HG03354 (cell line): ENCODE data around the gene SLC7A6OS.
"Not testable (repeated sequence)": the region's sequence is repeated elsewhere in the genome, so short reads cannot be mapped to it uniquely, and the experiment has no call there.

ENCODE experiments used
- ATAC-seq: cut with Tn5 transposase; IDR thresholded peaks from one replicate; pipeline ENCODE4 v1.9.1; 2021; ENCODE audit warnings: mild to moderate bottlenecking; ENCODE audit not compliant: unreplicated experiment, poor library complexity, severe bottlenecking

The SLC7A6OS gene

GRCh38 chr16:68300734-68301459 lies 9.8 kb downstream of the SLC7A6OS start:
- ATAC-seq: no peak

- no peak for ATAC-seq
These were observed 10.9 kb downstream of the SLC7A6OS start for GRCh38 chr16:68299571-68300453.

- no peak for ATAC-seq
These were observed 11.7 kb downstream of the SLC7A6OS start for GRCh38 chr16:68298907-68299561.

GRCh38 chr16:68298312-68298711 lies 12.4 kb downstream of the SLC7A6OS start:
- ATAC-seq: no peak

GRCh38 chr16:68297908-68298307 lies 12.8 kb downstream of the SLC7A6OS start:
- ATAC-seq: no peak

- ATAC-seq: no peak
These were observed 14.1 kb downstream of the SLC7A6OS start for GRCh38 chr16:68296693-68297092.

GRCh38 chr16:68296291-68296690 lies 14.5 kb downstream of the SLC7A6OS start:
- ATAC-seq: no peak

GRCh38 chr16:68292425-68292824 lies 18.3 kb downstream of the SLC7A6OS start:
- no peak for ATAC-seq

GRCh38 chr16:68291227-68291626 lies 19.5 kb downstream of the SLC7A6OS start:
- no peak for ATAC-seq

GRCh38 chr16:68290450-68290849 lies 20.3 kb downstream of the SLC7A6OS start:
- no peak for ATAC-seq

GRCh38 chr16:68289621-68290329 lies 21.0 kb downstream of the SLC7A6OS start:
- peak; percentile 84 for ATAC-seq

GRCh38 chr16:68289202-68289601 lies 21.5 kb downstream of the SLC7A6OS start:
- ATAC-seq: no peak

- not testable (repeated sequence) for ATAC-seq
These were observed 21.9 kb downstream of the SLC7A6OS start for GRCh38 chr16:68288796-68289195.

- ATAC-seq: no peak
These were observed 22.5 kb downstream of the SLC7A6OS start for GRCh38 chr16:68288252-68288650.

GRCh38 chr16:68287276-68288251 lies 23.2 kb downstream of the SLC7A6OS start:
- no peak for ATAC-seq

- no peak for ATAC-seq
These were observed 24.3 kb downstream of the SLC7A6OS start for GRCh38 chr16:68286153-68287074.

GRCh38 chr16:68285683-68286082 lies 25.1 kb downstream of the SLC7A6OS start:
- ATAC-seq: no peak

GRCh38 chr16:68284847-68285246 lies 25.9 kb downstream of the SLC7A6OS start:
- peak; percentile 59 for ATAC-seq
